GM12878 (cell line): Measurements from ENCODE around the gene CIROP. TPM values are rescaled to one million over a fixed set of nuclear protein-coding genes. Genes with fewer than 3 reads are reported as not detected.

Experiments
- ATAC-seq: fragments of 200-7000 bp; cut with Tn5 transposase; 3 replicates; pipeline ENCODE4 v1.9.1; 2020; ENCODE audit warnings: mild to moderate bottlenecking, moderate library complexity
- BruUV-seq: library from RNA; stranded (reverse); fragments of 400-500 nt; replicated peaks from 2 replicates; lab custom pipeline; 2021; lab: Mats Ljungman, UMichigan
- CTCF ChIA-PET: fragments of 300-600 bp; sonication (Branson Sonifier 250); formaldehyde crosslinking; extraction: SDS; loops from one replicate; lab custom pipeline; 2021; ENCODE audit warnings: inconsistent platforms; lab: Yijun Ruan, JAX
- POLR2A ChIA-PET: fragments of 350-600 bp; formaldehyde crosslinking; extraction: SDS; loops from one replicate; lab custom pipeline; 2021; ENCODE audit warnings: inconsistent platforms; lab: Charles Lee
- RAD21 ChIA-PET: fragments of 300-600 bp; sonication (Branson Sonifier 250); formaldehyde crosslinking; loops from one replicate; lab custom pipeline; 2023; ENCODE audit warnings: antibody characterized with exemption; ENCODE audit not compliant: unreplicated experiment; lab: Charles Lee
- SMC1A ChIA-PET: fragments of 300-600 bp; sonication (Branson Sonifier 250); formaldehyde crosslinking; loops from one replicate; lab custom pipeline; 2023; ENCODE audit not compliant: unreplicated experiment, uncharacterized antibody; lab: Charles Lee
- DNase-seq: peaks from one replicate; pipeline ENCODE4 v3.0.0-alpha.2; 2011; ENCODE audit warnings: low read depth, low spot score
- FAIRE-seq: peaks from 3 replicates; lab custom pipeline; 2011; peaks lifted over from hg19 to GRCh38; lab: Jason Lieb, UNC
- H2AFZ ChIP-seq: 2 replicates; pipeline ENCODE4 v1.6.0; 2011; ENCODE audit warnings: low read depth, low read length, control low read depth; ENCODE audit not compliant: control insufficient read depth
- H3K27ac ChIP-seq: 2 replicates; pipeline ENCODE4 v1.5.1; 2011; ENCODE audit warnings: control low read depth; ENCODE audit not compliant: control insufficient read depth, insufficient read depth
- H3K27me3 ChIP-seq, 2 experiments: replicated peaks in 1 of 2; 2 replicates each; pipeline versions ENCODE4 v1.6.0 to v1.6.1; 2011; ENCODE audit warnings: low read length in 1 of 2; ENCODE audit not compliant: control insufficient read depth in 2 of 2, insufficient read depth in 2 of 2
- H3K36me3 ChIP-seq, 2 experiments: 2 replicates each; pipeline ENCODE4 v1.5.1; 2011; ENCODE audit warnings: low read length in 1 of 2; ENCODE audit not compliant: control insufficient read depth in 2 of 2, insufficient read depth in 2 of 2
- H3K4me1 ChIP-seq: 2 replicates; pipeline ENCODE4 v1.6.1; 2011; ENCODE audit warnings: mild to moderate bottlenecking, low read length, moderate library complexity, mixed read lengths; ENCODE audit not compliant: control insufficient read depth, insufficient read depth
- H3K4me2 ChIP-seq: 2 replicates; pipeline ENCODE4 v1.6.0; 2011; ENCODE audit warnings: control low read depth; ENCODE audit not compliant: control insufficient read depth, insufficient read depth
- H3K4me3 ChIP-seq: fragments of 200-600 bp; sonication (generic); 2 replicates; pipeline ENCODE4 v1.5.1; 2016
- H3K79me2 ChIP-seq: 2 replicates; pipeline ENCODE4 v1.6.0; 2011; ENCODE audit warnings: low read length; ENCODE audit not compliant: control insufficient read depth, insufficient read depth
- H3K9ac ChIP-seq: 2 replicates; pipeline ENCODE4 v1.8.0; 2011; ENCODE audit warnings: low read length, control low read depth, mixed read lengths; ENCODE audit not compliant: control insufficient read depth, insufficient read depth
- H3K9me3 ChIP-seq: replicated peaks from 3 replicates; pipeline ENCODE4 v1.5.1; 2011; ENCODE audit warnings: mild to moderate bottlenecking, low read length; ENCODE audit not compliant: control insufficient read depth, insufficient read depth
- H4K20me1 ChIP-seq: 2 replicates; pipeline ENCODE4 v1.6.0; 2011; ENCODE audit not compliant: control insufficient read depth, insufficient read depth
- BCL11A ChIP-seq: IDR thresholded peaks from 2 replicates; pipeline ENCODE4 v1.6.1; 2011; ENCODE audit warnings: low read depth, low read length
- BMI1 ChIP-seq: fragments of 450-650 bp; IDR thresholded peaks from 2 replicates; pipeline ENCODE4 v1.6.1; 2016; ENCODE audit warnings: mild to moderate bottlenecking, moderate library complexity, borderline replicate concordance
- CBX3 ChIP-seq: fragments of 200-600 bp; sonication (generic); IDR thresholded peaks from 2 replicates; pipeline ENCODE4 v1.6.1; 2016; ENCODE audit warnings: low read depth, borderline replicate concordance
- CHD4 ChIP-seq: fragments of 200-600 bp; sonication (generic); IDR thresholded peaks from 2 replicates; pipeline ENCODE4 v1.6.1; 2016; ENCODE audit warnings: mild to moderate bottlenecking
- ESRRA ChIP-seq: IDR thresholded peaks from 2 replicates; pipeline ENCODE4 v1.6.1; 2012; ENCODE audit warnings: mild to moderate bottlenecking, low read length, improper control_type of control experiment
- HSF1 ChIP-seq: fragments of 150-350 bp; IDR thresholded peaks from 2 replicates; pipeline ENCODE4 v1.6.1; 2014; ENCODE audit warnings: mild to moderate bottlenecking, low read depth, low read length
- LARP7 ChIP-seq: fragments of 450-650 bp; IDR thresholded peaks from 2 replicates; pipeline ENCODE4 v1.6.1; 2017; ENCODE audit warnings: mild to moderate bottlenecking
- SIN3A ChIP-seq: IDR thresholded peaks from 2 replicates; pipeline ENCODE4 v1.6.1; 2012; ENCODE audit warnings: low read depth, low read length, improper control_type of control experiment
- SIX5 ChIP-seq: IDR thresholded peaks from 2 replicates; pipeline ENCODE4 v1.6.1; 2011; ENCODE audit warnings: mild to moderate bottlenecking, low read depth, low read length, moderate library complexity; ENCODE audit not compliant: severe bottlenecking
- STAT3 ChIP-seq: IDR thresholded peaks from 2 replicates; pipeline ENCODE4 v1.6.1; 2011; ENCODE audit warnings: low read depth, low read length, improper control_type of control experiment
- ZNF592 ChIP-seq: fragments of 450-650 bp; IDR thresholded peaks from 2 replicates; pipeline ENCODE4 v1.6.1; 2017; ENCODE audit warnings: mild to moderate bottlenecking, moderate library complexity
- ZSCAN29 ChIP-seq: fragments of 450-650 bp; IDR thresholded peaks from 2 replicates; pipeline ENCODE4 v1.6.1; 2017; ENCODE audit warnings: mild to moderate bottlenecking, moderate library complexity
- WGBS: methylation state at CpG from one replicate; pipeline ENCODE4 v1.1.6; 2016; ENCODE audit warnings: low lambda C conversion rate; ENCODE audit not compliant: insufficient replicate concordance, insufficient coverage; ENCODE audit errors: missing lambda C conversion rate; 5-methylcytosine and 5-hydroxymethylcytosine counted together
- in situ Hi-C: fragments of 300-500 bp; cut with MboI; formaldehyde crosslinking; loops from 9 replicates; pipeline ENCODE4 v1.14.3; 2018; ENCODE audit warnings: mixed read lengths
- intact Hi-C: fragments of 100-400 bp; cut with micrococcal nuclease; formaldehyde crosslinking; loops from one replicate; pipeline ENCODE4 v1.14.2; 2022; ENCODE audit not compliant: unreplicated experiment
- polyA plus RNA-seq, 11 experiments: library from polyadenylated mRNA; depleted of rRNA in 4 of 11; unstranded in 6 of 11; stranded (reverse) in 5 of 11; fragments of >200 nt; fragmentation: Nextera tagmentation in 4 of 11; fragmentation: Illumina TruSeq in 1 of 11; extraction: Ambion mirVana in 4 of 11; extraction: Trizol in 1 of 11; gene quantifications; 1 replicate in 1 of 11; 2 replicates in 10 of 11; pipeline versions ENCODE4 v1.2.1 to v1.2.3, GENCODE V29; 2011 to 2016; ENCODE audit warnings: inconsistent platforms in 2 of 11, missing spikeins in 2 of 11, low read depth in 1 of 11
- total RNA-seq, 4 experiments: library from RNA; depleted of rRNA in 3 of 4; stranded (reverse); fragments of >200 nt in 3 of 4; fragmentation: Illumina TruSeq in 1 of 4; extraction: Trizol in 1 of 4; gene quantifications; 2 replicates each; pipeline versions ENCODE4 v1.2.1 to v1.2.3, GENCODE V29; 2013 to 2021

CIROP gene
- total and polyA plus RNA-seq, 10 of the 15 experiments (the other 5 are each of a cell fraction or from before 2014, with no cell fraction given): not detected

GRCh38 chr14:23101986-23102625, 2.7 kb downstream of the CIROP start (continued):
- no peak for TF ChIP-seq HSF1
- TF ChIP-seq CHD4: no peak
- no peak for TF ChIP-seq SIX5
- no peak for TF ChIP-seq CBX3

GRCh38 chr14:23101213-23101970, 3.4 kb downstream of the CIROP start:
- TF ChIP-seq STAT3: no peak
- TF ChIP-seq BMI1: no peak
- TF ChIP-seq BCL11A: no peak
- TF ChIP-seq CHD4: no peak
- TF ChIP-seq SIN3A: no peak
- TF ChIP-seq ZNF592: no peak
- TF ChIP-seq ZSCAN29: no peak
- TF ChIP-seq ESRRA: no peak
- TF ChIP-seq LARP7: no peak
- in situ Hi-C loops: no loop called here
- no peak for FAIRE-seq
- Histone ChIP-seq H3K9ac (no peak overlapping the region), H3K9me3 (no peaks in the 10 kb centered on the region), H2AFZ (no peak overlapping the region), H3K27me3 (no peaks in the 10 kb centered on the region), H3K27ac (no peak overlapping the region), H4K20me1 (no peaks in the 10 kb centered on the region; the same call in 1 of the 2 replicates), H3K4me2 (no peak overlapping the region), H3K4me3 (no peak overlapping the region), H3K36me3 (peaks cover 0 to 8% of the 10 kb centered on the region in 2 experiments; a peak in 1 of 4 replicates), H3K4me1 (0 out of 2 replicates have a peak, but pooled peaks cover 3% of the 10 kb centered on the region), H3K79me2 (peaks cover 15% of the 10 kb centered on the region)
- POLR2A ChIA-PET: no interaction called here
- CTCF ChIA-PET: interaction anchor here (1.5 to 5.8 kb wide), 4 partner anchors 19 to 43 kb away, joined by 5 to 28 read pairs (median 10); partner anchors contain the start of gene CDH24
- no TSS peak for BruUV-seq
- RAD21 ChIA-PET: interaction anchor here (2.0 kb wide), 1 partner anchor 33 kb away, joined by 6 read pairs; no protein-coding TSS in a partner anchor
- SMC1A ChIA-PET: no interaction called here
- intact Hi-C loops: no loop called here
- no peak for ATAC-seq
- 68% methylated on average over 5 of the region's 6 CpGs for WGBS
- DNase-seq: no peak
